NT2/D1 (cell line): ENCODE data around the gene PELI1.

Experiments
- SUZ12 ChIP-seq: IDR thresholded peaks from 2 replicates; pipeline ENCODE4 v1.6.1; 2011; ENCODE audit not compliant: insufficient read length, insufficient read depth; ENCODE audit errors: extremely low read depth
- YY1 ChIP-seq: IDR thresholded peaks from 2 replicates; pipeline ENCODE4 v1.6.1; 2011; ENCODE audit not compliant: insufficient read length, insufficient read depth
- ZNF274 ChIP-seq: IDR thresholded peaks from 2 replicates; pipeline ENCODE4 v1.6.1; 2011; ENCODE audit warnings: mild to moderate bottlenecking, low read depth, low read length

DNA sequence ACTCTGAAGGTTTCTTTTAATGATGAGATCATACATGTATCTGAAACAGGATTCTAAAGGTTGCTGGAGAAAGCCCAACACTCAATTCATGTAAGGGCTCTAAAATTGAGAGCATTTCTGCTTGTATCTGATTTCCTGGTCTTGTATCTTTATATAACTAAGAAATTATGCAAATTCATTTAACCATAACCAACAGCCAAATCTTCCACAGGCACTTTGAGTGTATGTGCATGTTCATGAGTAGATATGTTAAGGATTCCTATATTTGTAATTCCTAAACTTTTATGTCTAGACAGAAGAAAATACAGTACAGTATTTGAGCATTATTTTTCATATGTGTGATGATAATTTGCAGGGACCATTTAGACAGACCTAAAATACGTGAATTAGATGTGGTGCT, 20.4 kb upstream of the PELI1 start:
- TF ChIP-seq ZNF274 (no peak), YY1 (no peak), SUZ12 (no peak)
